Endothelial cell (in vitro differentiated cells): ENCODE data around the gene EPS8L1. TPM values are rescaled to one million over a fixed set of nuclear protein-coding genes. Genes with fewer than 3 reads are reported as not detected.

Source experiments
- DNase-seq: peaks from one replicate; pipeline ENCODE4 v3.0.0; 2021; ENCODE audit warnings: low spot score
- H3K27ac Mint-ChIP-seq: one replicate; pipeline ENCODE4 v1.8.0; 2021; ENCODE audit warnings: mixed read lengths, inconsistent platforms; ENCODE audit not compliant: unreplicated experiment
- H3K27me3 Mint-ChIP-seq: one replicate; pipeline ENCODE4 v1.8.0; 2021; ENCODE audit warnings: mild to moderate bottlenecking, moderate library complexity, mixed read lengths, inconsistent platforms; ENCODE audit not compliant: unreplicated experiment
- H3K36me3 Mint-ChIP-seq: one replicate; pipeline ENCODE4 v1.8.0; 2021; ENCODE audit warnings: mild to moderate bottlenecking, low read depth, mixed read lengths, inconsistent platforms; ENCODE audit not compliant: unreplicated experiment
- H3K4me1 Mint-ChIP-seq: one replicate; pipeline ENCODE4 v1.8.0; 2021; ENCODE audit warnings: mild to moderate bottlenecking, mixed read lengths, inconsistent platforms; ENCODE audit not compliant: unreplicated experiment
- H3K4me3 Mint-ChIP-seq: one replicate; pipeline ENCODE4 v1.8.0; 2021; ENCODE audit warnings: mild to moderate bottlenecking, mixed read lengths, inconsistent platforms; ENCODE audit not compliant: unreplicated experiment
- H3K9me3 Mint-ChIP-seq: one replicate; pipeline ENCODE4 v1.8.0; 2021; ENCODE audit warnings: mixed read lengths, inconsistent platforms; ENCODE audit not compliant: unreplicated experiment
- total RNA-seq: library from RNA; stranded (reverse); fragmentation: NEBNext Ultra II Directional; extraction: Animal tissue kit (Norgen Biotek cat#: 25700); gene quantifications from one replicate; pipeline ENCODE4 v1.2.1, GENCODE V29; 2021; ENCODE audit not compliant: unreplicated experiment
- TF ChIP-seq, protein P1 (sequence below): fragments of 200-600 bp; sonication (generic); IDR thresholded peaks from one replicate; pipeline ENCODE4 v1.5.0; 2021; ENCODE audit warnings: antibody characterized with exemption; ENCODE audit not compliant: unreplicated experiment

The EPS8L1 gene
- total RNA-seq, 1 donor from 2014 or later = 24.6 TPM

DNA sequence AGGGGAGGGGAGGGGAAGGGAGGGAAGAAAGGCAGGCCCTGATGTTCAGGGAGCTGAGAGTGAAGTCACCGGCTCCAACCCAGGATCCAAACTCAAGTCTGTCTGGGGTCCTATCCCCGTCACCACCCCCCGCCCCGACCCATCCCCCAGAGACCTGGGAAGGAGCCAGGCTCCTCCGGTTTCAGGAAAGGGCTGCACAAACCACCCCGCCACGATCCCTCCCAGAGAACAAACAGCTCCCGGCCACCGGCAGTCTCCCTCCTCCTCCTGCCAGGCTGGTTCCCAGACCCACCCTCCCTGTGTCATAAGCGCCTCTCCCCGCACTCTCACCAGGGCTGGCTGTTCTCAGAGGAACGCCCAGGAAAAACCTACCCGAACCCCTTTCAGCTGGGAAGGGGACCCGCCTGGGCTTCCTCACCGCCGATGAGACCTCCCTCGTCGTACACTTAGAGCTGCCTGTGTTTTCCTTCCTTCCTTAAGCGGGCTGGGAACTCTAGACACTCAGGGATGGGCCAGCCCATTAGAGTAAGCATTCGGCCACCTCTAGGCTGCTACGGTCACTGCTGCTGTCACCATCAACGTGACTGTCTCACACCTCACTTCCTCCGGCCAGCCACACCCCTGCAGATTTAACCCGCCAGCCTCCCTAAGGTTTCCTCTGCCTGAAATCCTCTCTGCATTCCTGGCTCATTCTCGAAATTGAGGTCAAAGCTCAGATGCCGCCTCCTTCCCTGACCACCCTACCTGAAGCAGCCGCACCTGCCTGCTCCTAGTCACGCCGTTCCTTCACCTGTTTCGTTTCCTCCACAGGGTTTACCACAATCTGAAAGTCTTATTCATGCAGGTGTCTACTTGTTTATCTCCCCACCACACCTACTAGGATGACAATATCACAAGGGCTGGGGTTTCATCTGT lies 6.5 kb upstream of the EPS8L1 start:
- TF ChIP-seq, protein P1, sequence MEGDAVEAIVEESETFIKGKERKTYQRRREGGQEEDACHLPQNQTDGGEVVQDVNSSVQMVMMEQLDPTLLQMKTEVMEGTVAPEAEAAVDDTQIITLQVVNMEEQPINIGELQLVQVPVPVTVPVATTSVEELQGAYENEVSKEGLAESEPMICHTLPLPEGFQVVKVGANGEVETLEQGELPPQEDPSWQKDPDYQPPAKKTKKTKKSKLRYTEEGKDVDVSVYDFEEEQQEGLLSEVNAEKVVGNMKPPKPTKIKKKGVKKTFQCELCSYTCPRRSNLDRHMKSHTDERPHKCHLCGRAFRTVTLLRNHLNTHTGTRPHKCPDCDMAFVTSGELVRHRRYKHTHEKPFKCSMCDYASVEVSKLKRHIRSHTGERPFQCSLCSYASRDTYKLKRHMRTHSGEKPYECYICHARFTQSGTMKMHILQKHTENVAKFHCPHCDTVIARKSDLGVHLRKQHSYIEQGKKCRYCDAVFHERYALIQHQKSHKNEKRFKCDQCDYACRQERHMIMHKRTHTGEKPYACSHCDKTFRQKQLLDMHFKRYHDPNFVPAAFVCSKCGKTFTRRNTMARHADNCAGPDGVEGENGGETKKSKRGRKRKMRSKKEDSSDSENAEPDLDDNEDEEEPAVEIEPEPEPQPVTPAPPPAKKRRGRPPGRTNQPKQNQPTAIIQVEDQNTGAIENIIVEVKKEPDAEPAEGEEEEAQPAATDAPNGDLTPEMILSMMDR = no peak
- H3K36me3 Mint-ChIP-seq = peaks cover 11% of the 10 kb centered on the region
- peaks cover 20% of the 10 kb centered on the region for H3K27me3 Mint-ChIP-seq

DNA sequence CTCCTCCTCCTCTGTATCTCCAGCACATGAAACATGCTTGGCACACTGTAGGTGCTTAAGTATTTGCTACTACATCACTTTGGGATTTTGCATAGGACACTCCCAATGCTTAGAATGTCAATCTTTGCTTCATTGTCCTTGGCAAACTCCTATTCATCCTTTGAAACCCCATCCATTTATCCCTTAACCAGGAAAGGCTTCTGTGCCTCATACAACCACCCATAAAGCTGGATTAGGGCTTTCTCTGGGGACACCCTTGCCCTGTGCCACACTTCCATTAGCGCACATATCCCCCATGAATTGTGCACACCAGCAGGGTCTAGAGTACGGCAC lies 5.8 kb upstream of the EPS8L1 start:
- Mint-ChIP-seq H3K4me1 (peaks cover 9% of the 10 kb centered on the region), H3K27ac (peak overlapping the region; percentile 79), H3K27me3 (peaks cover 20% of the 10 kb centered on the region), H3K36me3 (peaks cover 11% of the 10 kb centered on the region), H3K4me3 (peak overlapping the region; percentile 77), H3K9me3 (peaks cover 8% of the 10 kb centered on the region)
- TF ChIP-seq, protein P1 = no peak
- DNase-seq = no peak

More for the DNA sequence above, 6.5 kb upstream of the EPS8L1 start:
- no peak for DNase-seq
- Mint-ChIP-seq H3K27ac (peak overlapping the region; percentile 79), H3K9me3 (peaks cover 8% of the 10 kb centered on the region), H3K4me1 (peaks cover 9% of the 10 kb centered on the region), H3K4me3 (peak overlapping the region; percentile 77)

GRCh38 chr19:55070466-55071128 lies 5.1 kb upstream of the EPS8L1 start:
- TF ChIP-seq, protein P1 = no peak
- Mint-ChIP-seq H3K27me3 (peaks cover 22% of the 10 kb centered on the region), H3K9me3 (peaks cover 8% of the 10 kb centered on the region), H3K4me3 (no peak overlapping the region), H3K27ac (no peak overlapping the region), H3K36me3 (peaks cover 11% of the 10 kb centered on the region), H3K4me1 (peaks cover 9% of the 10 kb centered on the region)
- DNase-seq = no peak

GRCh38 chr19:55071129-55071502 lies 4.6 kb upstream of the EPS8L1 start:
- DNase-seq = no peak
- peaks cover 8% of the 10 kb centered on the region for H3K9me3 Mint-ChIP-seq
- peaks cover 23% of the 10 kb centered on the region for H3K27me3 Mint-ChIP-seq
- no peak overlapping the region for H3K27ac Mint-ChIP-seq
- peaks cover 11% of the 10 kb centered on the region for H3K36me3 Mint-ChIP-seq
- TF ChIP-seq, protein P1 = no peak
- peaks cover 9% of the 10 kb centered on the region for H3K4me1 Mint-ChIP-seq
- H3K4me3 Mint-ChIP-seq = no peak overlapping the region

- Mint-ChIP-seq H3K27ac (no peak overlapping the region), H3K4me1 (peaks cover 13% of the 10 kb centered on the region), H3K4me3 (no peak overlapping the region), H3K36me3 (peaks cover 14% of the 10 kb centered on the region), H3K9me3 (peaks cover 8% of the 10 kb centered on the region), H3K27me3 (peaks cover 18% of the 10 kb centered on the region)
- TF ChIP-seq, protein P1 = no peak
- DNase-seq = no peak
These were observed 3.8 kb upstream of the EPS8L1 start for GRCh38 chr19:55071913-55072312.
